WTC11 (cell line): ENCODE data around the gene SBNO1. TPM values are rescaled to one million over a fixed set of nuclear protein-coding genes. Genes with fewer than 3 reads are reported as not detected.

Experiments
- ATAC-seq: fragments of 200-7000 bp; cut with Tn5 transposase; 2 replicates; pipeline ENCODE4 v1.10.0; 2021; ENCODE audit warnings: mild to moderate bottlenecking, moderate library complexity
- CTCF ChIA-PET: fragments of 300-600 bp; sonication (Branson Sonifier 250); formaldehyde crosslinking; loops from one replicate; lab custom pipeline; 2021; ENCODE audit warnings: antibody characterized with exemption; lab: Charles Lee
- POLR2A ChIA-PET: fragments of 350-600 bp; sonication (Branson Sonifier 250); formaldehyde crosslinking; loops from one replicate; lab custom pipeline; 2021; ENCODE audit warnings: antibody characterized with exemption; lab: Charles Lee
- DNase-seq: peaks from one replicate; pipeline ENCODE4 v3.0.0; 2021; ENCODE audit warnings: low spot score
- H3K27ac Mint-ChIP-seq: 2 replicates; pipeline ENCODE4 v1.8.0; 2021; ENCODE audit warnings: mixed read lengths
- H3K27me3 Mint-ChIP-seq: 2 replicates; pipeline ENCODE4 v1.8.0; 2021; ENCODE audit warnings: low read depth, mild to moderate bottlenecking, moderate library complexity, mixed read lengths
- H3K36me3 Mint-ChIP-seq: 2 replicates; pipeline ENCODE4 v1.8.0; 2021; ENCODE audit warnings: mixed read lengths
- H3K4me1 Mint-ChIP-seq: 2 replicates; pipeline ENCODE4 v1.8.0; 2022; ENCODE audit warnings: mixed read lengths
- H3K4me3 Mint-ChIP-seq: 2 replicates; pipeline ENCODE4 v1.8.0; 2021; ENCODE audit warnings: mild to moderate bottlenecking, moderate library complexity, mixed read lengths
- H3K9me3 Mint-ChIP-seq: 2 replicates; pipeline ENCODE4 v1.8.0; 2021; ENCODE audit warnings: mixed read lengths
- ESRRA ChIP-seq: sonication (generic); formaldehyde crosslinking; IDR thresholded peaks from 2 replicates; pipeline ENCODE4 v1.8.1; 2022; ENCODE audit warnings: mild to moderate bottlenecking, missing genetic modification reagents, borderline replicate concordance
- ETV6 ChIP-seq: sonication (generic); formaldehyde crosslinking; IDR thresholded peaks from 2 replicates; pipeline ENCODE4 v1.8.1; 2022; ENCODE audit warnings: mild to moderate bottlenecking, missing genetic modification reagents
- FOXJ3 ChIP-seq: sonication (generic); formaldehyde crosslinking; IDR thresholded peaks from 2 replicates; pipeline ENCODE4 v1.9.0; 2021; ENCODE audit warnings: missing genetic modification reagents, mild to moderate bottlenecking, borderline replicate concordance
- FOXK1 ChIP-seq: sonication (generic); formaldehyde crosslinking; IDR thresholded peaks from 2 replicates; pipeline ENCODE4 v1.8.0; 2022; ENCODE audit warnings: mild to moderate bottlenecking, moderate library complexity, missing genetic modification reagents
- HMGA2 ChIP-seq: fragments of 250-450 bp; sonication (Bioruptor Pico); IDR thresholded peaks from 2 replicates; pipeline ENCODE4 v1.4.0; 2021; ENCODE audit warnings: mild to moderate bottlenecking, moderate library complexity
- MAX ChIP-seq: sonication (generic); formaldehyde crosslinking; IDR thresholded peaks from 2 replicates; pipeline ENCODE4 v1.8.0; 2022; ENCODE audit warnings: mild to moderate bottlenecking, missing genetic modification reagents
- MLX ChIP-seq: sonication (generic); formaldehyde crosslinking; IDR thresholded peaks from 2 replicates; pipeline ENCODE4 v1.8.1; 2023; ENCODE audit warnings: mild to moderate bottlenecking, missing genetic modification reagents, moderate library complexity
- NFATC4 ChIP-seq: fragments of 250-450 bp; sonication (Bioruptor Pico); IDR thresholded peaks from 2 replicates; pipeline ENCODE4 v1.9.0; 2021; ENCODE audit warnings: mild to moderate bottlenecking
- NR1H2 ChIP-seq: sonication (generic); formaldehyde crosslinking; IDR thresholded peaks from 2 replicates; pipeline ENCODE4 v1.9.0; 2021; ENCODE audit warnings: mild to moderate bottlenecking, moderate library complexity, missing genetic modification reagents
- NR3C1 ChIP-seq: sonication (generic); formaldehyde crosslinking; conservative IDR thresholded peaks from 2 replicates; pipeline ENCODE4 v1.8.1; 2023; ENCODE audit warnings: low read depth, mild to moderate bottlenecking, missing genetic modification reagents
- OVOL2 ChIP-seq: fragments of 250-450 bp; sonication (Bioruptor Pico); IDR thresholded peaks from 2 replicates; pipeline ENCODE4 v1.9.0; 2021; ENCODE audit warnings: mild to moderate bottlenecking, borderline replicate concordance
- ZBTB21 ChIP-seq: sonication (generic); formaldehyde crosslinking; IDR thresholded peaks from 2 replicates; pipeline ENCODE4 v1.8.1; 2023; ENCODE audit warnings: mild to moderate bottlenecking, missing genetic modification reagents, borderline replicate concordance
- ZNF317 ChIP-seq: sonication (generic); formaldehyde crosslinking; IDR thresholded peaks from 2 replicates; pipeline ENCODE4 v1.8.1; 2023; ENCODE audit warnings: low read depth, mild to moderate bottlenecking, moderate library complexity, missing genetic modification reagents, borderline replicate concordance
- ZNF671 ChIP-seq: fragments of 250-450 bp; sonication (Bioruptor Pico); IDR thresholded peaks from 2 replicates; pipeline ENCODE4 v1.8.0; 2021; ENCODE audit warnings: mild to moderate bottlenecking
- ZSCAN18 ChIP-seq: fragments of 250-450 bp; sonication (Bioruptor Pico); IDR thresholded peaks from 2 replicates; pipeline ENCODE4 v2.1.2; 2022; ENCODE audit warnings: mild to moderate bottlenecking, moderate library complexity
- total RNA-seq: library from RNA; stranded (reverse); gene quantifications from 3 replicates; pipeline ENCODE4 v1.2.3, GENCODE V29; 2021
- TF ChIP-seq, protein P1 (sequence below): sonication (generic); formaldehyde crosslinking; conservative IDR thresholded peaks from 2 replicates; pipeline ENCODE4 v1.8.1; 2022; ENCODE audit warnings: mild to moderate bottlenecking, missing genetic modification reagents
- TF ChIP-seq, protein P2 (sequence below): sonication (generic); formaldehyde crosslinking; IDR thresholded peaks from 2 replicates; pipeline ENCODE4 v1.8.1; 2023; ENCODE audit warnings: mild to moderate bottlenecking, moderate library complexity, missing genetic modification reagents
- TF ChIP-seq, protein P3 (sequence below): sonication (generic); formaldehyde crosslinking; IDR thresholded peaks from 2 replicates; pipeline ENCODE4 v1.8.0; 2022; ENCODE audit warnings: mild to moderate bottlenecking, missing genetic modification reagents
- TF ChIP-seq, protein P4 (sequence below): fragments of 250-450 bp; sonication (Bioruptor Pico); IDR thresholded peaks from 2 replicates; pipeline ENCODE4 v1.9.0; 2021; ENCODE audit warnings: moderate library complexity, mild to moderate bottlenecking, inconsistent platforms, borderline replicate concordance
- TF ChIP-seq, protein P5 (sequence below): sonication (generic); formaldehyde crosslinking; IDR thresholded peaks from 2 replicates; pipeline ENCODE4 v1.8.1; 2023; ENCODE audit warnings: mild to moderate bottlenecking, missing genetic modification reagents, moderate library complexity

Gene SBNO1
- total RNA-seq, 1 experiment from 2014 or later, result 52.2 TPM

DNA sequence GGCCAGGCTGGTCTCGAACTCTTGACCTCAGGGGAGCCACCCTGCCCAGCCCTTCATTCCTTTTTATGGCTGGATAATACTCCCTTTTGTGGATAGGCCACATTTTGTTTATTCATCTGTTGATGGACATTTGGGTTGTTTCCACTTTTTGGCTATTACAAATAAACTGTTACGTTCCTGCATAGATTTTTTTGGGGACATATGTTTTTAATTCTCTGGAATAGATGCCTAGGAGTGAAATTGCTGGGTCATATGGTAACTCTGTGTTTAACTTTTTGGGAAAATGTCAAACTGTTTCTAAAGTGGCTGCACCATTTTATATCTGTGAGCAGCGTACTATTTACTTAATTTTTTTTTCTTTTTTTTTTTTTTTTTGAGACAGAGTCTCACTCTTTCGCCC, 29.1 kb upstream of the SBNO1 start (continued):
- TF ChIP-seq FOXJ3 (CRISPR knock-in tag) (no peak), NFATC4 (no peak)
- TF ChIP-seq, all 79 proteins: peak for 0

GRCh38 chr12:123391546-123392343, 27.1 kb upstream of the SBNO1 start:
- POLR2A ChIA-PET, result no interaction called here
- H3K4me3 Mint-ChIP-seq, result no peak overlapping the region
- CTCF ChIA-PET, result no interaction called here
- peaks cover 20% of the 10 kb centered on the region for H3K4me1 Mint-ChIP-seq
- DNase-seq, result no peak
- no peak for TF ChIP-seq MAX (CRISPR knock-in tag)
- TF ChIP-seq ESRRA (CRISPR knock-in tag), result no peak
- no peak for TF ChIP-seq ETV6 (CRISPR knock-in tag)
- TF ChIP-seq NR1H2 (CRISPR knock-in tag), result no peak
- TF ChIP-seq, protein P1, sequence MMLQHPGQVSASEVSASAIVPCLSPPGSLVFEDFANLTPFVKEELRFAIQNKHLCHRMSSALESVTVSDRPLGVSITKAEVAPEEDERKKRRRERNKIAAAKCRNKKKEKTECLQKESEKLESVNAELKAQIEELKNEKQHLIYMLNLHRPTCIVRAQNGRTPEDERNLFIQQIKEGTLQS (CRISPR knock-in tag), result no peak
- no peak for TF ChIP-seq ZNF671 (CRISPR knock-in tag)
- no peak for TF ChIP-seq HMGA2
- no peaks in the 10 kb centered on the region for H3K9me3 Mint-ChIP-seq
- peaks cover 34% of the 10 kb centered on the region for H3K36me3 Mint-ChIP-seq
- ATAC-seq, result no peak
- H3K27ac Mint-ChIP-seq, result no peak overlapping the region
- peaks cover 33% of the 10 kb centered on the region for H3K27me3 Mint-ChIP-seq

GRCh38 chr12:123390498-123391426, 26.1 kb upstream of the SBNO1 start:
- H3K27me3 Mint-ChIP-seq, result peaks cover 39% of the 10 kb centered on the region
- TF ChIP-seq, protein P2, sequence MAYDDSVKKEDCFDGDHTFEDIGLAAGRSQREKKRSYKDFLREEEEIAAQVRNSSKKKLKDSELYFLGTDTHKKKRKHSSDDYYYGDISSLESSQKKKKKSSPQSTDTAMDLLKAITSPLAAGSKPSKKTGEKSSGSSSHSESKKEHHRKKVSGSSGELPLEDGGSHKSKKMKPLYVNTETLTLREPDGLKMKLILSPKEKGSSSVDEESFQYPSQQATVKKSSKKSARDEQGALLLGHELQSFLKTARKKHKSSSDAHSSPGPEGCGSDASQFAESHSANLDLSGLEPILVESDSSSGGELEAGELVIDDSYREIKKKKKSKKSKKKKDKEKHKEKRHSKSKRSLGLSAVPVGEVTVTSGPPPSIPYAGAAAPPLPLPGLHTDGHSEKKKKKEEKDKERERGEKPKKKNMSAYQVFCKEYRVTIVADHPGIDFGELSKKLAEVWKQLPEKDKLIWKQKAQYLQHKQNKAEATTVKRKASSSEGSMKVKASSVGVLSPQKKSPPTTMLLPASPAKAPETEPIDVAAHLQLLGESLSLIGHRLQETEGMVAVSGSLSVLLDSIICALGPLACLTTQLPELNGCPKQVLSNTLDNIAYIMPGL (CRISPR knock-in tag), result no peak
- TF ChIP-seq ZSCAN18 (CRISPR knock-in tag) (no peak), OVOL2 (CRISPR knock-in tag) (no peak), MLX (CRISPR knock-in tag) (no peak), NR3C1 (CRISPR knock-in tag) (no peak), FOXK1 (CRISPR knock-in tag) (no peak), ZBTB21 (CRISPR knock-in tag) (no peak), ZNF317 (CRISPR knock-in tag) (no peak)
- TF ChIP-seq, protein P3, sequence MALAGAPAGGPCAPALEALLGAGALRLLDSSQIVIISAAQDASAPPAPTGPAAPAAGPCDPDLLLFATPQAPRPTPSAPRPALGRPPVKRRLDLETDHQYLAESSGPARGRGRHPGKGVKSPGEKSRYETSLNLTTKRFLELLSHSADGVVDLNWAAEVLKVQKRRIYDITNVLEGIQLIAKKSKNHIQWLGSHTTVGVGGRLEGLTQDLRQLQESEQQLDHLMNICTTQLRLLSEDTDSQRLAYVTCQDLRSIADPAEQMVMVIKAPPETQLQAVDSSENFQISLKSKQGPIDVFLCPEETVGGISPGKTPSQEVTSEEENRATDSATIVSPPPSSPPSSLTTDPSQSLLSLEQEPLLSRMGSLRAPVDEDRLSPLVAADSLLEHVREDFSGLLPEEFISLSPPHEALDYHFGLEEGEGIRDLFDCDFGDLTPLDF (CRISPR knock-in tag), result no peak
- TF ChIP-seq, protein P4, sequence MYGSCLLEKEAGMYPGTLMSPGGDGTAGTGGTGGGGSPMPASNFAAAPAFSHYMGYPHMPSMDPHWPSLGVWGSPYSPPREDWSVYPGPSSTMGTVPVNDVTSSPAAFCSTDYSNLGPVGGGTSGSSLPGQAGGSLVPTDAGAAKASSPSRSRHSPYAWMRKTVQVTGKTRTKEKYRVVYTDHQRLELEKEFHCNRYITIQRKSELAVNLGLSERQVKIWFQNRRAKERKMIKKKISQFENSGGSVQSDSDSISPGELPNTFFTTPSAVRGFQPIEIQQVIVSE (CRISPR knock-in tag), result no peak
- TF ChIP-seq, protein P5, sequence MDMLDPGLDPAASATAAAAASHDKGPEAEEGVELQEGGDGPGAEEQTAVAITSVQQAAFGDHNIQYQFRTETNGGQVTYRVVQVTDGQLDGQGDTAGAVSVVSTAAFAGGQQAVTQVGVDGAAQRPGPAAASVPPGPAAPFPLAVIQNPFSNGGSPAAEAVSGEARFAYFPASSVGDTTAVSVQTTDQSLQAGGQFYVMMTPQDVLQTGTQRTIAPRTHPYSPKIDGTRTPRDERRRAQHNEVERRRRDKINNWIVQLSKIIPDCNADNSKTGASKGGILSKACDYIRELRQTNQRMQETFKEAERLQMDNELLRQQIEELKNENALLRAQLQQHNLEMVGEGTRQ (CRISPR knock-in tag), result no peak

More at GRCh38 chr12:123390498-123391426, 26.1 kb upstream of the SBNO1 start:
- Mint-ChIP-seq H3K4me1 (peaks cover 20% of the 10 kb centered on the region), H3K9me3 (no peaks in the 10 kb centered on the region), H3K27ac (no peak overlapping the region), H3K36me3 (peaks cover 24% of the 10 kb centered on the region), H3K4me3 (peak overlapping the region; percentile 84)
- CTCF ChIA-PET, result interaction anchor here (1.0 to 1.2 kb wide), 2 partner anchors 25 to 191 kb away, joined by 3 read pairs; no protein-coding TSS in a partner anchor
- ATAC-seq (no peak), DNase-seq (no peak)
- POLR2A ChIA-PET, result no interaction called here
